IMR-90 (cell line): ENCODE data around the gene SPACA5. TPM values are rescaled to one million over a fixed set of nuclear protein-coding genes. Genes with fewer than 3 reads are reported as not detected.
"Not testable (repeated sequence)": the region's sequence is repeated elsewhere in the genome, so short reads cannot be mapped to it uniquely, and the experiment has no call there.

ENCODE experiments used
- ATAC-seq: fragments of 200-7000 bp; cut with Tn5 transposase; 2 replicates; pipeline ENCODE4 v1.9.1; 2020; ENCODE audit warnings: low read depth, mild to moderate bottlenecking, moderate library complexity
- BruUV-seq: library from RNA; stranded (reverse); fragments of 400-500 nt; replicated peaks from 2 replicates; lab custom pipeline; 2021; lab: Mats Ljungman, UMichigan
- CTCF ChIA-PET: fragments of 300-600 bp; formaldehyde crosslinking; extraction: SDS; loops from one replicate; lab custom pipeline; 2021; ENCODE audit warnings: antibody characterized with exemption; lab: Yijun Ruan, JAX
- POLR2A ChIA-PET: fragments of 300-600 bp; sonication (Branson Sonifier 250); formaldehyde crosslinking; loops from one replicate; lab custom pipeline; 2022; ENCODE audit warnings: antibody characterized with exemption; ENCODE audit not compliant: unreplicated experiment; lab: Charles Lee
- DNase-seq: peaks from one replicate; pipeline ENCODE4 v3.0.0; 2013
- H2AFZ ChIP-seq: replicated peaks from 2 replicates; pipeline ENCODE3; 2013; ENCODE audit warnings: low read length, mild to moderate bottlenecking; ENCODE audit not compliant: poor library complexity
- H2AK5ac ChIP-seq: 2 replicates; pipeline ENCODE4 v1.6.1; 2013; ENCODE audit warnings: low read depth, low read length, inconsistent platforms
- H2AK9ac ChIP-seq: replicated peaks from 2 replicates; pipeline ENCODE3; 2013; ENCODE audit warnings: mild to moderate bottlenecking, low read depth, low read length, moderate library complexity; ENCODE audit not compliant: poor library complexity
- H2BK120ac ChIP-seq: 2 replicates; pipeline ENCODE4 v1.6.1; 2013; ENCODE audit warnings: low read depth, low read length, inconsistent platforms
- H2BK15ac ChIP-seq: 3 replicates; pipeline ENCODE4 v1.6.1; 2013; ENCODE audit warnings: low read depth, low read length, inconsistent platforms
- H2BK20ac ChIP-seq: 2 replicates; pipeline ENCODE4 v1.6.1; 2013; ENCODE audit warnings: low read depth, mild to moderate bottlenecking, inconsistent platforms, low read length, moderate library complexity
- H2BK5ac ChIP-seq: 2 replicates; pipeline ENCODE4 v1.6.1; 2013; ENCODE audit warnings: mild to moderate bottlenecking, low read depth, low read length, inconsistent platforms; ENCODE audit not compliant: poor library complexity, severe bottlenecking
- H3K14ac ChIP-seq: replicated peaks from 2 replicates; pipeline ENCODE4 v1.6.1; 2013; ENCODE audit warnings: low read depth, low read length, inconsistent platforms
- H3K18ac ChIP-seq: 2 replicates; pipeline ENCODE4 v1.6.1; 2013; ENCODE audit warnings: low read depth, low read length, control low read depth
- H3K23ac ChIP-seq: 2 replicates; pipeline ENCODE4 v1.6.1; 2013; ENCODE audit warnings: low read depth, low read length, inconsistent platforms
- H3K27ac ChIP-seq: 2 replicates; pipeline ENCODE4 v1.5.1; 2013; ENCODE audit warnings: mild to moderate bottlenecking, control low read depth, low read length; ENCODE audit not compliant: insufficient read depth
- H3K27me3 ChIP-seq: 2 replicates; pipeline ENCODE4 v1.6.1; 2013; ENCODE audit warnings: low read length; ENCODE audit not compliant: control insufficient read depth, insufficient read depth
- H3K36me3 ChIP-seq: 2 replicates; pipeline ENCODE4 v1.6.1; 2013; ENCODE audit warnings: low read length, mixed read lengths; ENCODE audit not compliant: control insufficient read depth, insufficient read depth
- H3K4ac ChIP-seq: 2 replicates; pipeline ENCODE4 v1.6.1; 2013; ENCODE audit warnings: low read depth, low read length, inconsistent platforms
- H3K4me1 ChIP-seq: 2 replicates; pipeline ENCODE4 v1.6.1; 2013; ENCODE audit warnings: low read length, mixed read lengths; ENCODE audit not compliant: control insufficient read depth, insufficient read depth
- H3K4me2 ChIP-seq: 2 replicates; pipeline ENCODE4 v1.6.1; 2013; ENCODE audit warnings: low read depth, mild to moderate bottlenecking, control low read depth, low read length, moderate library complexity
- H3K4me3 ChIP-seq: 2 replicates; pipeline ENCODE4 v1.5.1; 2013; ENCODE audit warnings: low read depth, mild to moderate bottlenecking, control low read depth, low read length, moderate library complexity; ENCODE audit not compliant: insufficient read depth
- H3K56ac ChIP-seq: 2 replicates; pipeline ENCODE4 v1.6.1; 2013; ENCODE audit warnings: low read length, inconsistent platforms; ENCODE audit not compliant: insufficient read depth; ENCODE audit errors: extremely low read depth
- H3K79me1 ChIP-seq, 2 experiments: 2 replicates each; pipeline ENCODE4 v1.6.1; 2013; ENCODE audit warnings: low read length in 2 of 2, inconsistent platforms in 1 of 2, low read depth in 1 of 2
- H3K9ac ChIP-seq: 2 replicates; pipeline ENCODE4 v1.6.1; 2013; ENCODE audit warnings: low read depth, low read length, control low read depth
- H3K9me1 ChIP-seq: 2 replicates; pipeline ENCODE4 v1.6.1; 2013; ENCODE audit warnings: low read length, inconsistent platforms; ENCODE audit not compliant: insufficient read depth
- H3K9me3 ChIP-seq: 2 replicates; pipeline ENCODE4 v1.6.1; 2013; ENCODE audit warnings: low read length; ENCODE audit not compliant: control insufficient read depth, insufficient read depth
- H4K20me1 ChIP-seq: 2 replicates; pipeline ENCODE4 v1.6.1; 2013; ENCODE audit warnings: low read length, inconsistent platforms; ENCODE audit not compliant: insufficient read depth
- H4K5ac ChIP-seq: 2 replicates; pipeline ENCODE4 v1.6.1; 2013; ENCODE audit warnings: mild to moderate bottlenecking, low read depth, low read length, control low read depth
- H4K8ac ChIP-seq, 2 experiments: 2 replicates each; pipeline ENCODE4 v1.6.1; 2013; ENCODE audit warnings: low read depth in 2 of 2, low read length in 2 of 2, control low read depth in 1 of 2, inconsistent platforms in 1 of 2
- H4K91ac ChIP-seq: 2 replicates; pipeline ENCODE4 v1.6.1; 2013; ENCODE audit warnings: low read depth, low read length, inconsistent platforms; ENCODE audit not compliant: insufficient read depth
- WGBS, 2 experiments: methylation state at CpG; one replicate each; pipeline versions ENCODE4 v1.1.5 to v1.1.7; 2013; ENCODE audit warnings: missing lambda C conversion rate in 2 of 2; ENCODE audit not compliant: insufficient read length in 1 of 2; ENCODE audit errors: extremely low coverage in 2 of 2; 5-methylcytosine and 5-hydroxymethylcytosine counted together
- dilution Hi-C: fragments of 300-500 bp; cut with HindIII; formaldehyde crosslinking; loops from one replicate; pipeline ENCODE4 v1.14.3; 2018; ENCODE audit warnings: low sequenced_read_pairs; ENCODE audit not compliant: unreplicated experiment
- in situ Hi-C: fragments of 300-500 bp; cut with MboI; formaldehyde crosslinking; loops from 3 replicates; pipeline ENCODE4 v1.14.3; 2019; ENCODE audit warnings: low sequenced_read_pairs, inconsistent platforms, mixed read lengths
- intact Hi-C: fragments of 100-400 bp; cut with micrococcal nuclease; formaldehyde crosslinking; loops from 2 replicates; pipeline ENCODE4 v1.10.0; 2022
- polyA plus RNA-seq, 3 experiments: library from polyadenylated mRNA; depleted of rRNA; stranded (reverse); fragments of >200 nt; gene quantifications; 2 replicates each; pipeline ENCODE4 v1.2.3, GENCODE V29; 2012; ENCODE audit warnings: low replicate concordance in 1 of 3
- total RNA-seq: library from RNA; depleted of rRNA; stranded (reverse); fragments of >200 nt; gene quantifications from 2 replicates; pipeline ENCODE4 v1.2.3, GENCODE V29; 2012

Gene SPACA5
- total and polyA plus RNA-seq, 2 of the 4 experiments (the other 2 are of a cell fraction), result not detected

DNA sequence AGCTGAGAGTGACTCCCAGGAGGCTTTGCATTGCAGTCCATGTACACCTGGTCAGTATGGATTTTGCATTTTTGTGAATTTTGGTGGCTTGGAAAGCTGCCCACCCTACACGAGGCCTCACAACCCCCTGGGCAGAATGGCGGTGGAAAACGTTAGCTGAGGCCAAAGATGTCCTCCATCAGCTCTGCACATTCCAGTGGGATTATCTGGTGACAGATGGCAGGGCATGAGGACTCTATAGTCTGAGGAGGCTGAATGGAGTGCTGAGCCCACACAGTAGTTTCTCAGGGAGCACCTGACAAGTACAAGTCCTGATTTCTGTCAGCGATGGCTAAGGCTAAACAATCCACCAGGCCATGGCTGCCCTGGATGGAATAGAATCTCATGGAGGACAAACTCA lies 20.8 kb downstream of the SPACA5 start:
- H3K56ac ChIP-seq, H2BK120ac ChIP-seq, H4K8ac ChIP-seq, H3K4ac ChIP-seq, H2BK15ac ChIP-seq, POLR2A ChIA-PET, H3K18ac ChIP-seq, H2BK20ac ChIP-seq, H3K79me1 ChIP-seq, H3K9ac ChIP-seq, H3K4me2 ChIP-seq, dilution Hi-C loops, H2AK9ac ChIP-seq, H4K91ac ChIP-seq, ATAC-seq, BruUV-seq, H2AK5ac ChIP-seq, H2AFZ ChIP-seq, H3K23ac ChIP-seq, H4K5ac ChIP-seq, H3K9me1 ChIP-seq, H3K4me3 ChIP-seq, H2BK5ac ChIP-seq, H4K20me1 ChIP-seq, H3K14ac ChIP-seq, H3K27ac ChIP-seq, H3K36me3 ChIP-seq, H3K4me1 ChIP-seq, H3K9me3 ChIP-seq, DNase-seq, H3K27me3 ChIP-seq: not testable (repeated sequence)
- WGBS, 2 experiments, result no CpG with 5 or more reads among the region's 4 CpGs
- intact Hi-C loops, result loop anchor here (5.0 kb wide), 3 partner anchors 465 to 530 kb away; partner anchors contain the start of gene ARAF
- CTCF ChIA-PET, result interaction anchor here (1.1 kb wide), 1 partner anchor 383 kb away, joined by 3 read pairs; no protein-coding TSS in a partner anchor
- in situ Hi-C loops, result loop anchor here (10.0 to 25.0 kb wide), 2 partner anchors 193 to 490 kb away; partner anchors contain the start of gene ZNF81
